ENCODE data around the gene PRM1. TPM values are rescaled to one million over a fixed set of nuclear protein-coding genes. Genes with fewer than 3 reads are reported as not detected.

PRM1 gene
- total and polyA plus RNA-seq, 8 donors: not detected

GRCh38 chr16:11255737-11256660 is 25.1 kb downstream of the PRM1 start, which contains the start of gene SOCS1:
Gene SOCS1, minus strand, starts transcription at chr16:11256204. Its CDS starts 726 bp downstream, at chr16:11255478.
- 0 to 1% methylated on average over 47 to 100 of the region's 100 CpGs for WGBS, 2 donors
- peak; percentile 81 to 95 (median 90) for TF ChIP-seq CTCF (IDR thresholded peaks at IDR 0.05)
- Histone ChIP-seq H3K27ac (peak within 1 kb of the TSS; percentile 82 to 97 (median 90)), H3K9me3 (no peaks in the 10 kb centered on the region), H3K4me1 (peaks cover 3 to 17% (median 11%) of the 10 kb centered on the region in 3 donors), H3K36me3 (no peaks in the 10 kb centered on the region), H3K4me3 (peak within 1 kb of the TSS; percentile 59 to 83 (median 72)), H3K27me3 (no peaks in the 10 kb centered on the region)
- intact Hi-C loops (cut with DNase I): loop anchor here in 1 of 3 donors (5.0 kb wide), 1 partner anchor 284 kb away; no protein-coding TSS in a partner anchor
- peak; percentile 79 to 94 (median 88) for DNase-seq
- no peak for FAIRE-seq
- peak; percentile 80 to 87 (median 84) for ATAC-seq

- Histone ChIP-seq H3K4me3 (peak overlapping the region; percentile 59 to 83 (median 72)), H3K9me3 (no peaks in the 10 kb centered on the region), H3K27me3 (no peaks in the 10 kb centered on the region), H3K27ac (peak overlapping the region; percentile 82 to 97 (median 90)), H3K4me1 (peaks cover 3 to 17% (median 11%) of the 10 kb centered on the region in 3 donors), H3K36me3 (no peaks in the 10 kb centered on the region)
- no peak for FAIRE-seq
- WGBS, 2 donors: 4 to 5% methylated on average over 93 to 105 of the region's 105 CpGs
- peak in 2 of 4 donors; percentile 19 to 34 for ATAC-seq
- intact Hi-C loops (cut with DNase I): loop anchor here in 2 of 3 donors (5.0 kb wide), 2 partner anchors 283 to 288 kb away; no protein-coding TSS in a partner anchor
- DNase-seq: peak in 5 of 6 donors; percentile 27 to 79 (median 52)
- TF ChIP-seq CTCF (IDR thresholded peaks at IDR 0.05): no peak
Observed at GRCh38 chr16:11254913-11255736, 26.0 kb downstream of the PRM1 start.

- 76 to 77% methylated on average over 21 to 29 of the region's 29 CpGs for WGBS, 2 donors
- H3K4me3 ChIP-seq: peak overlapping the region in 3 of 4 donors; percentile 59 to 73 (median 72)
- TF ChIP-seq CTCF (IDR thresholded peaks at IDR 0.05): no peak
- H3K27ac ChIP-seq: no peak overlapping the region
- intact Hi-C loops (cut with DNase I): loop anchor here in 1 of 3 donors (5.0 kb wide), 1 partner anchor 287 kb away; no protein-coding TSS in a partner anchor
- H3K27me3 ChIP-seq: no peaks in the 10 kb centered on the region
- peak in 1 of 6 donors; percentile 33 for DNase-seq
- no peak for ATAC-seq
- H3K36me3 ChIP-seq: no peaks in the 10 kb centered on the region
- H3K9me3 ChIP-seq: no peaks in the 10 kb centered on the region
- no peak for FAIRE-seq
- H3K4me1 ChIP-seq: peaks cover 2 to 15% (median 7%) of the 10 kb centered on the region in 3 donors
Observed at GRCh38 chr16:11253995-11254912, 26.9 kb downstream of the PRM1 start.

Data from pancreas (tissue), 10 donors.